SK-N-SH (cell line): ENCODE measurements around the gene BBC3.

Experiments
- CTCF ChIP-seq: fragments of 200-600 bp; sonication (generic); IDR thresholded peaks from 2 replicates; pipeline ENCODE4 v1.6.1; 2017; ENCODE audit warnings: antibody characterized with exemption, mild to moderate bottlenecking, moderate library complexity
- POLR2AphosphoS5 ChIP-seq: IDR thresholded peaks from 2 replicates; pipeline ENCODE4 v1.6.1; 2012; ENCODE audit warnings: low read depth, low read length

GRCh38 chr19:47270408-47270807 lies 39.4 kb upstream of the BBC3 start:
- TF ChIP-seq CTCF (no peak), POLR2AphosphoS5 (no peak)
